Mucosa of rectum (tissue), 2 donors: Measurements from ENCODE around the gene ADAM22.

Experiments used
- H3K27ac ChIP-seq, 2 donors: one replicate each; pipeline ENCODE4 v1.7.0; 2013; ENCODE audit warnings: inconsistent platforms in 2 of 2, low read depth in 2 of 2, low read length in 2 of 2
- H3K27me3 ChIP-seq, 2 donors: one replicate each; pipeline ENCODE4 v1.7.0; 2013; ENCODE audit warnings: low read length in 2 of 2; ENCODE audit not compliant: control insufficient read depth in 2 of 2, insufficient read depth in 2 of 2
- H3K36me3 ChIP-seq, 2 donors: one replicate each; pipeline ENCODE4 v1.7.0; 2013; ENCODE audit warnings: low read length in 2 of 2; ENCODE audit not compliant: control insufficient read depth in 2 of 2, insufficient read depth in 2 of 2
- H3K4me1 ChIP-seq, 2 donors: one replicate each; pipeline ENCODE4 v1.7.0; 2013; ENCODE audit warnings: low read length in 2 of 2, mild to moderate bottlenecking in 1 of 2; ENCODE audit not compliant: control insufficient read depth in 2 of 2, insufficient read depth in 2 of 2
- H3K4me3 ChIP-seq, 2 donors: one replicate each; pipeline ENCODE4 v1.7.0; 2013; ENCODE audit warnings: low read length in 2 of 2
- H3K9ac ChIP-seq, 2 donors: one replicate each; pipeline ENCODE4 v1.7.0; 2013; ENCODE audit warnings: low read length in 2 of 2, low read depth in 1 of 2, mild to moderate bottlenecking in 1 of 2
- H3K9me3 ChIP-seq, 2 donors: one replicate each; pipeline ENCODE4 v1.7.0; 2013; ENCODE audit warnings: low read length in 2 of 2; ENCODE audit not compliant: control insufficient read depth in 2 of 2
- donor health status: healthy.
- donor health status: Normal muscosa, but diverticular disease.

Gene ADAM22

GRCh38 chr7:88057655-88058054 is 123.6 kb downstream of the ADAM22 start:
- no peaks in the 10 kb centered on the region for H3K27me3 ChIP-seq
- H3K27ac ChIP-seq, result no peak overlapping the region
- no peaks in the 10 kb centered on the region for H3K9me3 ChIP-seq
- H3K4me3 ChIP-seq, result no peak overlapping the region
- no peaks in the 10 kb centered on the region for H3K4me1 ChIP-seq
- no peak overlapping the region for H3K9ac ChIP-seq
- no peaks in the 10 kb centered on the region for H3K36me3 ChIP-seq

- no peaks in the 10 kb centered on the region for H3K36me3 ChIP-seq
- no peaks in the 10 kb centered on the region for H3K27me3 ChIP-seq
- no peak overlapping the region for H3K9ac ChIP-seq
- H3K9me3 ChIP-seq, result no peaks in the 10 kb centered on the region
- H3K27ac ChIP-seq, result no peak overlapping the region
- H3K4me1 ChIP-seq, result no peaks in the 10 kb centered on the region
- no peak overlapping the region for H3K4me3 ChIP-seq
Measured at GRCh38 chr7:88062238-88062637, 128.2 kb downstream of the ADAM22 start.

- Histone ChIP-seq H3K27ac (no peak overlapping the region), H3K9me3 (no peaks in the 10 kb centered on the region), H3K4me1 (no peaks in the 10 kb centered on the region), H3K4me3 (no peak overlapping the region), H3K27me3 (no peaks in the 10 kb centered on the region), H3K9ac (no peak overlapping the region), H3K36me3 (no peaks in the 10 kb centered on the region)
Measured at GRCh38 chr7:88069093-88069492, 135.0 kb downstream of the ADAM22 start.

GRCh38 chr7:88071994-88072714 is 138.1 kb downstream of the ADAM22 start:
- Histone ChIP-seq H3K27me3 (no peaks in the 10 kb centered on the region), H3K9ac (no peak overlapping the region), H3K27ac (no peak overlapping the region), H3K4me3 (no peak overlapping the region), H3K4me1 (no peaks in the 10 kb centered on the region), H3K9me3 (no peaks in the 10 kb centered on the region), H3K36me3 (no peaks in the 10 kb centered on the region)

GRCh38 chr7:88072715-88073055 is 138.6 kb downstream of the ADAM22 start:
- H3K27me3 ChIP-seq, result no peaks in the 10 kb centered on the region
- no peak overlapping the region for H3K27ac ChIP-seq

GRCh38 chr7:88073626-88074025 is 139.6 kb downstream of the ADAM22 start:
- H3K36me3 ChIP-seq, result no peaks in the 10 kb centered on the region
- no peak overlapping the region for H3K4me3 ChIP-seq
- no peaks in the 10 kb centered on the region for H3K9me3 ChIP-seq
- no peak overlapping the region for H3K27ac ChIP-seq
- no peaks in the 10 kb centered on the region for H3K4me1 ChIP-seq
- no peak overlapping the region for H3K9ac ChIP-seq
- H3K27me3 ChIP-seq, result no peaks in the 10 kb centered on the region

More at GRCh38 chr7:88072715-88073055, 138.6 kb downstream of the ADAM22 start:
- Histone ChIP-seq H3K4me3 (no peak overlapping the region), H3K9me3 (no peaks in the 10 kb centered on the region), H3K4me1 (no peaks in the 10 kb centered on the region), H3K36me3 (no peaks in the 10 kb centered on the region), H3K9ac (no peak overlapping the region)

- H3K4me1 ChIP-seq, result no peaks in the 10 kb centered on the region
- H3K27ac ChIP-seq, result no peak overlapping the region
- no peaks in the 10 kb centered on the region for H3K9me3 ChIP-seq
- no peak overlapping the region for H3K9ac ChIP-seq
- H3K27me3 ChIP-seq, result no peaks in the 10 kb centered on the region
- no peaks in the 10 kb centered on the region for H3K36me3 ChIP-seq
- no peak overlapping the region for H3K4me3 ChIP-seq
Measured at GRCh38 chr7:88075216-88075615, 141.2 kb downstream of the ADAM22 start.

- Histone ChIP-seq H3K4me3 (no peak overlapping the region), H3K36me3 (no peaks in the 10 kb centered on the region), H3K27me3 (no peaks in the 10 kb centered on the region)
Measured at GRCh38 chr7:88083883-88084282, 149.8 kb downstream of the ADAM22 start.

GRCh38 chr7:88089561-88089960 is 155.5 kb downstream of the ADAM22 start:
- H3K27me3 ChIP-seq, result no peaks in the 10 kb centered on the region
- H3K9me3 ChIP-seq, result no peaks in the 10 kb centered on the region
- no peaks in the 10 kb centered on the region for H3K36me3 ChIP-seq
- no peak overlapping the region for H3K4me3 ChIP-seq
- no peak overlapping the region for H3K27ac ChIP-seq
- H3K4me1 ChIP-seq, result no peaks in the 10 kb centered on the region
- no peak overlapping the region for H3K9ac ChIP-seq

More at GRCh38 chr7:88083883-88084282, 149.8 kb downstream of the ADAM22 start:
- Histone ChIP-seq H3K4me1 (no peaks in the 10 kb centered on the region), H3K27ac (no peak overlapping the region), H3K9ac (no peak overlapping the region), H3K9me3 (no peaks in the 10 kb centered on the region)

- Histone ChIP-seq H3K27me3 (no peaks in the 10 kb centered on the region), H3K9ac (no peak overlapping the region), H3K27ac (no peak overlapping the region)
Measured at GRCh38 chr7:88090240-88090639, 156.2 kb downstream of the ADAM22 start.

More at GRCh38 chr7:88090240-88090639, 156.2 kb downstream of the ADAM22 start:
- Histone ChIP-seq H3K4me1 (no peaks in the 10 kb centered on the region), H3K9me3 (no peaks in the 10 kb centered on the region), H3K36me3 (no peaks in the 10 kb centered on the region), H3K4me3 (no peak overlapping the region)
